KMS-11 (cell line): ENCODE results near the gene PAPPA.

Experiments
- H2AFZ ChIP-seq: fragments of 200-600 bp; sonication (generic); 2 replicates; pipeline ENCODE4 v1.6.1; 2016; ENCODE audit warnings: antibody characterized with exemption, mixed run types, low read depth
- H3K27ac ChIP-seq: fragments of 200-600 bp; sonication (generic); 2 replicates; pipeline ENCODE4 v1.6.1; 2016; ENCODE audit warnings: mild to moderate bottlenecking, mixed run types
- H3K27me3 ChIP-seq: fragments of 200-600 bp; sonication (generic); 2 replicates; pipeline ENCODE4 v1.6.1; 2017; ENCODE audit warnings: mild to moderate bottlenecking, low read depth, mixed run types, moderate library complexity; ENCODE audit not compliant: insufficient read depth
- H3K36me3 ChIP-seq: fragments of 200-600 bp; sonication (generic); 2 replicates; pipeline ENCODE4 v1.6.1; 2017; ENCODE audit warnings: mild to moderate bottlenecking, mixed run types; ENCODE audit not compliant: insufficient read depth
- H3K4me1 ChIP-seq: fragments of 200-600 bp; sonication (generic); 2 replicates; pipeline ENCODE4 v1.6.1; 2016; ENCODE audit warnings: mild to moderate bottlenecking, low read depth, mixed run types; ENCODE audit not compliant: poor library complexity, severe bottlenecking
- H3K4me2 ChIP-seq: fragments of 200-600 bp; sonication (generic); 2 replicates; pipeline ENCODE4 v1.7.0; 2016; ENCODE audit warnings: mild to moderate bottlenecking, mixed run types
- H3K4me3 ChIP-seq: fragments of 200-600 bp; sonication (generic); IDR thresholded peaks from 2 replicates; pipeline ENCODE4 v1.6.1; 2017; ENCODE audit warnings: low read depth, low read length, mixed read lengths; ENCODE audit not compliant: insufficient read depth
- H3K79me2 ChIP-seq: fragments of 200-600 bp; sonication (generic); 2 replicates; pipeline ENCODE4 v1.6.1; 2016; ENCODE audit warnings: low read depth, mixed run types; ENCODE audit not compliant: insufficient read depth
- H3K9ac ChIP-seq: fragments of 200-600 bp; sonication (generic); 2 replicates; pipeline ENCODE4 v1.6.1; 2016; ENCODE audit warnings: mild to moderate bottlenecking, mixed run types
- H4K20me1 ChIP-seq: fragments of 200-600 bp; sonication (generic); 2 replicates; pipeline ENCODE4 v1.6.1; 2016; ENCODE audit warnings: mild to moderate bottlenecking, mixed run types; ENCODE audit not compliant: insufficient read depth
- CTCF ChIP-seq: fragments of 200-600 bp; sonication (generic); conservative IDR thresholded peaks from 2 replicates; pipeline ENCODE4 v1.6.1; 2017; ENCODE audit warnings: low read depth, mild to moderate bottlenecking, antibody characterized with exemption, low read length, moderate library complexity, mixed read lengths

The PAPPA gene

DNA sequence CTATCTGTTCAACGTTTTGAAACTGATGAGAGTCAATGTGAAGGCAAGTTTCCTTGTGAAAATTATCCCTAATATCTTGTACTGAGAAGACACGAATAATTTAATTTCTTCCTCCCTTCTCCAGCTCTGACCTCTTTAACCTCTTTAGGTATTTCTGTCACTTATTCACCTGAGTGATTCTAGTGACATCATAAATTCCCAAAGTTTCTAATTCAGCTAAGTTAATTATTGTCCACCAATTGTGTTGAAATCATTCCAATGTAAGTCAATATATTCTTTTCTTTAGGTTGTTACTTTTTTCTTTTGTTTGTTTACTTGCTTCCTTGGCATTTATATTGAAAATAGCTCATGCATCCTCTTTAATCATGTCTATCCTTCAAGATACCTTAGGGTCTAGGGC, 143.8 kb downstream of the PAPPA start:
- Histone ChIP-seq H3K27ac (no peak overlapping the region), H3K4me2 (no peak overlapping the region), H3K4me1 (no peaks in the 10 kb centered on the region), H2AFZ (no peak overlapping the region), H3K9ac (no peak overlapping the region), H3K36me3 (no peaks in the 10 kb centered on the region), H3K4me3 (no peak overlapping the region), H4K20me1 (no peaks in the 10 kb centered on the region), H3K27me3 (no peaks in the 10 kb centered on the region), H3K79me2 (no peaks in the 10 kb centered on the region)
- TF ChIP-seq CTCF: no peak

DNA sequence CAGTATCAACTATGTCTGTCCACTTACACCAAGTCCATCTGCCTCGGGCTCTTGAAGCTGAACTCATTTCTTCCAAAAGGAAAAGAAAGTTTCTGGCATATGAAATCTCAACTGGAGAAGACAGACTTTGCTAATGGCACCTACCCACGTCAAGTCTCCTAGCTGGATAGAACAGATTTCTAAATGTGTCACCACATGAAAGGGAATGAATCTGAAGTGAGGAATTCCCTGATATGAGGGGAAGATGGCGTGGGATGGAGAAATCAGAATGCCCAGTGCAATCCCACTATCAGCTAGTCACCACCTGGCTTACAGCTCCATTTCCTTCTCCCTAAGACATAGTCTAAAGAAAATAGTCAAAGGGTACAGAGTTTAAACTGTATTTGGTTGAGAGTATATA, 144.7 kb downstream of the PAPPA start:
- no peak overlapping the region for H3K9ac ChIP-seq
- no peak overlapping the region for H3K4me3 ChIP-seq
- no peaks in the 10 kb centered on the region for H3K36me3 ChIP-seq
- TF ChIP-seq CTCF: no peak
- no peaks in the 10 kb centered on the region for H3K79me2 ChIP-seq
- H3K4me1 ChIP-seq: no peaks in the 10 kb centered on the region
- H3K27me3 ChIP-seq: no peaks in the 10 kb centered on the region
- H3K4me2 ChIP-seq: no peak overlapping the region
- H4K20me1 ChIP-seq: no peaks in the 10 kb centered on the region
- H3K27ac ChIP-seq: no peak overlapping the region
- H2AFZ ChIP-seq: no peak overlapping the region

DNA sequence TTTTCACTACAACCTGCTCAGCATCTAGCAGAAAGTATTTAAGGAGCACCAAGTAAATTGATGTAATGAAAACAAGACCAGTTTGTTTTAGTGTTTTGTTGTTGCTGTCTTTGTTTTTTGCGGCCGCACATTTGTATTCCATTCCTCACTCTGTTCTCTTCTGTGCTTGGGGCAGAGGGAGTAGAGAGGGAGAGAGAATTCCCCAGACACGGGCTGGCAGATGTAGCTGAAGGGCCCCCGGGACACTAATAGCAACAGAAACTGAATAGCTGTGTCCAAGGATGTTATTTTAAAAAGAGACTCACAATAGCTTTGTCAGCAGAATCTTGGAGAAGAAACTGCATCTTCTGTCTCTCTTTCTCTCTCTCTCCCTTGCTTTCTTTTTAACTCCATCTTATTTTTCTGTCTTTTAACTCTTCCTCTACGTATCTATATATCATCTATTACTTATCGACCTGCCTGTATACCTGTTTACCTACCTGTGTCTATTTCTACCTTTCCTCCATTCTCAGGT, 145.3 kb downstream of the PAPPA start:
- Histone ChIP-seq H3K27me3 (no peaks in the 10 kb centered on the region), H3K4me1 (no peaks in the 10 kb centered on the region), H3K4me2 (no peak overlapping the region), H3K27ac (no peak overlapping the region), H3K4me3 (no peak overlapping the region), H3K9ac (no peak overlapping the region), H3K36me3 (no peaks in the 10 kb centered on the region), H2AFZ (no peak overlapping the region), H4K20me1 (no peaks in the 10 kb centered on the region), H3K79me2 (no peaks in the 10 kb centered on the region)
- TF ChIP-seq CTCF: no peak

GRCh38 chr9:116300360-116300870, 146.8 kb downstream of the PAPPA start:
- Histone ChIP-seq H3K4me1 (no peaks in the 10 kb centered on the region), H3K36me3 (no peaks in the 10 kb centered on the region), H2AFZ (no peak overlapping the region), H3K27me3 (no peaks in the 10 kb centered on the region), H3K79me2 (no peaks in the 10 kb centered on the region), H3K27ac (no peak overlapping the region), H3K4me3 (no peak overlapping the region), H3K4me2 (no peak overlapping the region), H3K9ac (no peak overlapping the region), H4K20me1 (no peaks in the 10 kb centered on the region)
- TF ChIP-seq CTCF: no peak
